ENCODE results near the gene TMEM205. TPM values are rescaled to one million over a fixed set of nuclear protein-coding genes. Genes with fewer than 3 reads are reported as not detected.
"Not testable (repeated sequence)": the region's sequence is repeated elsewhere in the genome, so short reads cannot be mapped to it uniquely, and the experiment has no call there.

The TMEM205 gene
- total RNA-seq, 2 donors from 2014 or later, result 219 to 541 TPM

- H3K4me1 ChIP-seq (replicated peaks), result no peaks in the 10 kb centered on the region
- H3K4me3 ChIP-seq, result no peak overlapping the region
- WGBS, result 78% methylated on average over 11 of the region's 11 CpGs
- TF ChIP-seq POLR2AphosphoS5 (IDR thresholded peaks at IDR 0.05), result no peak
- TF ChIP-seq CTCF (IDR thresholded peaks at IDR 0.05), result no peak
- H3K27ac ChIP-seq, result no peak overlapping the region
- H3K27me3 ChIP-seq (replicated peaks; ENCODE audit: insufficient read depth), result no peaks in the 10 kb centered on the region
- no peaks in the 10 kb centered on the region for H3K36me3 ChIP-seq
- no peaks in the 10 kb centered on the region for H3K9me3 ChIP-seq
- intact Hi-C loops (cut with DNase I), result no loop called here
- DNase-seq (ENCODE audit: low spot score), result no peak
Observed at GRCh38 chr19:11356676-11357550, 10.8 kb upstream of the TMEM205 start.

DNA sequence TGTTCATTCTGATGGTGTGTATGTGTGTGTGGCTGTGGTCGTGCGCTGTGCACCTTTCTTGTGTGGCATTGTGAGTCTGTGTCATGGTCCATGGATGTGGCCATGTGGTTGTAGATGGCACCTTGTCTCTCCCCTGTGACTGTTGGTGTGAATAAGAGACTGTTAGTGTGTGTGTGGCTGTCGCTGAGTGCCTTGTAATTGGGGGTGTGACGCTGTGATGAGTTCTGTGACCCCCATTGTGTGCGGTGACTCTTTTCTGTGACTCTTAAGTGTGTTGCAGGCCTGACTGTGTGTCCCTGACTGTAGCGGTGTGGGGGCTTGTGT is 10.0 kb upstream of the TMEM205 start:
- Histone ChIP-seq H3K4me1 (replicated peaks) (no peaks in the 10 kb centered on the region), H3K4me3 (peak overlapping the region; percentile 61 to 81), H3K9me3 (no peaks in the 10 kb centered on the region), H3K36me3 (no peaks in the 10 kb centered on the region), H3K27me3 (replicated peaks; ENCODE audit: insufficient read depth) (no peaks in the 10 kb centered on the region), H3K27ac (no peak overlapping the region)
- 82% methylated on average over 6 of the region's 6 CpGs for WGBS
- no peak for DNase-seq (ENCODE audit: low spot score)
- TF ChIP-seq POLR2A (IDR thresholded peaks at IDR 0.05) (no peak), POLR2AphosphoS5 (IDR thresholded peaks at IDR 0.05) (no peak), CTCF (IDR thresholded peaks at IDR 0.05) (no peak)
- intact Hi-C loops (cut with DNase I), result no loop called here

DNA sequence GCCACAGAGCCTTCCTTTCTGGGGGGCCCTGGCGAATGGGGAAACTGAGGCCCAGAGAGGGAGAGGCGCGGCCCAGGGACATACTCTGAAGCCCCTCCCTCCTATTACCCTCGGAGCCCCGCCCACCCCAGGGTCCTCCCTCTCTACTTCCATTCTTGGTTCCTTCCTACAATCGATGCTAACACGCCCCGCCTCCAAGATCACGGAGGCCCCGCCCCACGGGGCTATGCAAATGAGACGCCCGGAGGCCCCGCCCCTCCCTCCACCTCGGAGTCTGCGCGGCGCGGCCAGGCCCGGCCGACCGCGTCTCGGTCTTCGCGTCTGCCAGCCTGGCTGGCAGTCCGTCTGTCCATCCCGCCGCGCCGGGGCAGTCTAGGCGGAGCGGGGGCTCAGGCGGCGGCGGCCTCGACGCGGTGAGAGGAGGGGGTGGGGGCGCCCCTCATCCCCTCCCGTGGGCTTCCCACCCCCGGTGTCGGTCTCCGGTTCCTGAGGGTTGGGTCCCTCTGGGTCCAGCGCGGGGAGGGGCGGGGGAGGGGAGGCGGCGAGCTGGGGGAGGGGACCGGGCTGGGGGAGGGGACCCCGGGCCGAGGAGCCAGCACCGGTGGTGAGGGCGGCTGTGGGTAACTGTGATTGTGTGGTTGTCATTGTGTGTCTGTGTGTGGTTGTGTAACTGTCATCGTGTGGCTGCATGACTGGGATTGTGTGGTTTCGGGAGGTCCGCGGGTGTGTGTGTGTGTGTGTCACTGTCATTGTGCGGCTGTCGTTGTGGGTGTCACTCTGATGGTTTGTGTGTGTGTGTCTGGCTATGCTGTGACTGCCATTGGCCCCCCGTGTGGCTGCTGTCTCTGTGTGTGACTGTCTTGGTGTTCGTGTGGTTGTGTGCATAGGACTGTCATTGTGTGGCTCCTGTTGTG is 9.3 kb upstream of the TMEM205 start, which contains the start of gene PLPPR2:
Gene PLPPR2 (plus strand): TSS at position 273 of the 914 bp plus-strand sequence. CDS start 2,242 bp downstream, outside the sequence.
- Histone ChIP-seq H3K27me3 (replicated peaks; ENCODE audit: insufficient read depth) (no peaks in the 10 kb centered on the region), H3K4me3 (peak within 1 kb of the TSS; percentile 61 to 81), H3K4me1 (replicated peaks) (no peaks in the 10 kb centered on the region), H3K9me3 (no peaks in the 10 kb centered on the region), H3K36me3 (no peaks in the 10 kb centered on the region), H3K27ac (peak within 1 kb of the TSS; percentile 66 to 72)
- TF ChIP-seq POLR2AphosphoS5 (IDR thresholded peaks at IDR 0.05) (peak; percentile 71), POLR2A (IDR thresholded peaks at IDR 0.05) (peak; percentile 75), CTCF (IDR thresholded peaks at IDR 0.05) (no peak)
- intact Hi-C loops (cut with DNase I), result no loop called here
- DNase-seq (ENCODE audit: low spot score), result peak; percentile 87
- WGBS, result 4% methylated on average over 55 of the region's 62 CpGs

GRCh38 chr19:11354102-11354501 is 8.0 kb upstream of the TMEM205 start:
- H3K4me1 ChIP-seq (replicated peaks); DNase-seq (ENCODE audit: low spot score); H3K36me3 ChIP-seq; intact Hi-C loops (cut with DNase I); H3K9me3 ChIP-seq; H3K27me3 ChIP-seq (replicated peaks; ENCODE audit: insufficient read depth); H3K27ac ChIP-seq; H3K4me3 ChIP-seq: not testable (repeated sequence)
- 100% methylated on average over 4 of the region's 4 CpGs for WGBS

- H3K9me3 ChIP-seq, result no peaks in the 10 kb centered on the region
- DNase-seq (ENCODE audit: low spot score), result no peak
- no peak overlapping the region for H3K4me3 ChIP-seq
- TF ChIP-seq POLR2A (IDR thresholded peaks at IDR 0.05), result no peak
- no peak for TF ChIP-seq CTCF (IDR thresholded peaks at IDR 0.05)
- TF ChIP-seq POLR2AphosphoS5 (IDR thresholded peaks at IDR 0.05), result no peak
- H3K27ac ChIP-seq, result no peak overlapping the region
- peaks cover 11% of the 10 kb centered on the region for H3K4me1 ChIP-seq (replicated peaks)
- 98% methylated on average over 4 of the region's 4 CpGs for WGBS
- H3K36me3 ChIP-seq, result no peaks in the 10 kb centered on the region
- no peaks in the 10 kb centered on the region for H3K27me3 ChIP-seq (replicated peaks; ENCODE audit: insufficient read depth)
- intact Hi-C loops (cut with DNase I), result no loop called here
Observed at GRCh38 chr19:11349171-11349570, 3.1 kb upstream of the TMEM205 start.

Measured in prostate gland (tissue), 2 donors.